NCI-H524 (cell line): ENCODE data around the gene QARS1.

ENCODE experiments used
- DNase-seq, 2 experiments: peaks; one replicate each; lab custom pipeline; 2025; lab: John Stamatoyannopoulos, UW

The QARS1 gene

GRCh38 chr3:49120438-49121131 is 16.0 kb upstream of the QARS1 start, which contains the start of gene USP19:
Gene USP19, minus strand, starts transcription at chr3:49120823. Its CDS starts 1,678 bp downstream, at chr3:49119145.
- DNase-seq, result peak; percentile 73 to 90

GRCh38 chr3:49120096-49120437 is 15.5 kb upstream of the QARS1 start:
- DNase-seq, result no peak

GRCh38 chr3:49119439-49119838 is 14.9 kb upstream of the QARS1 start:
- no peak for DNase-seq

GRCh38 chr3:49119036-49119435 is 14.5 kb upstream of the QARS1 start:
- DNase-seq, result no peak

- DNase-seq, result no peak
Measured at GRCh38 chr3:49112262-49112661, 7.7 kb upstream of the QARS1 start.

- DNase-seq, result no peak
Measured at GRCh38 chr3:49111347-49111746, 6.8 kb upstream of the QARS1 start.

- no peak for DNase-seq
Measured at GRCh38 chr3:49110780-49111179, 6.2 kb upstream of the QARS1 start.

GRCh38 chr3:49108346-49108745 is 3.8 kb upstream of the QARS1 start:
- DNase-seq, result no peak

- DNase-seq, result no peak
Measured at GRCh38 chr3:49104052-49104426, 518 bp downstream of the QARS1 start.

GRCh38 chr3:49100046-49100615 is 4.4 kb downstream of the QARS1 start:
- no peak for DNase-seq

- DNase-seq, result no peak
Measured at GRCh38 chr3:49098910-49099630, 5.5 kb downstream of the QARS1 start.

- no peak for DNase-seq
Measured at GRCh38 chr3:49098429-49098828, 6.1 kb downstream of the QARS1 start.

GRCh38 chr3:49093853-49094767 is 10.4 kb downstream of the QARS1 start, which contains the start of gene QRICH1:
Gene QRICH1, minus strand, starts transcription at chr3:49094071. Its CDS starts 17,054 bp downstream, at chr3:49077017.
- peak; percentile 95 to 99 for DNase-seq

GRCh38 chr3:49092938-49093852 is 11.4 kb downstream of the QARS1 start:
- DNase-seq, result peak; percentile 56 to 82

GRCh38 chr3:49081429-49081828 is 23.1 kb downstream of the QARS1 start:
- no peak for DNase-seq

- no peak for DNase-seq
Measured at GRCh38 chr3:49079270-49079669, 25.3 kb downstream of the QARS1 start.

- no peak for DNase-seq
Measured at GRCh38 chr3:49076646-49077045, 27.9 kb downstream of the QARS1 start.

GRCh38 chr3:49076116-49076515 is 28.4 kb downstream of the QARS1 start:
- DNase-seq, result no peak

GRCh38 chr3:49058011-49058410 is 46.5 kb downstream of the QARS1 start:
- DNase-seq, result no peak

GRCh38 chr3:49057268-49057667 is 47.3 kb downstream of the QARS1 start:
- DNase-seq, result no peak

- no peak for DNase-seq
Measured at GRCh38 chr3:49054344-49054862, 50.2 kb downstream of the QARS1 start.
